HepG2 (cell line): Measurements from ENCODE around the gene CD4. TPM values are rescaled to one million over a fixed set of nuclear protein-coding genes. Genes with fewer than 3 reads are reported as not detected.

Experiments
- BORCS8-MEF2B ChIP-seq: sonication (generic); formaldehyde crosslinking; IDR thresholded peaks from 2 replicates; pipeline ENCODE4 v1.8.0; 2022; ENCODE audit warnings: mild to moderate bottlenecking, missing genetic modification reagents
- E2F2 ChIP-seq: sonication (generic); formaldehyde crosslinking; IDR thresholded peaks from 2 replicates; pipeline ENCODE4 v1.4.0; 2020; ENCODE audit warnings: missing genetic modification reagents, borderline replicate concordance
- HNF4A ChIP-seq: sonication (generic); formaldehyde crosslinking; IDR thresholded peaks from 2 replicates; pipeline ENCODE4 v1.4.0; 2020; ENCODE audit warnings: missing genetic modification reagents
- HNRNPK ChIP-seq: fragments of 200-400 bp; formaldehyde crosslinking; IDR thresholded peaks from 2 replicates; pipeline ENCODE4 v1.6.1; 2018; ENCODE audit warnings: low read length, low read depth, moderate library complexity, mild to moderate bottlenecking; ENCODE audit not compliant: poor library complexity, severe bottlenecking
- KLF15 ChIP-seq: sonication (generic); formaldehyde crosslinking; IDR thresholded peaks from 2 replicates; pipeline ENCODE4 v1.8.1; 2023; ENCODE audit warnings: borderline replicate concordance, mild to moderate bottlenecking, inconsistent platforms, missing genetic modification reagents, mixed read lengths
- NR3C1 ChIP-seq: sonication (generic); formaldehyde crosslinking; IDR thresholded peaks from 2 replicates; pipeline ENCODE4 v1.4.0; 2020; ENCODE audit warnings: missing genetic modification reagents
- REST ChIP-seq, 2 experiments: IDR thresholded peaks; 2 replicates each; pipeline ENCODE4 v1.6.1; 2011 to 2012; ENCODE audit warnings: low read length in 2 of 2, borderline replicate concordance in 1 of 2, low read depth in 1 of 2, mild to moderate bottlenecking in 1 of 2, moderate library complexity in 1 of 2
- SMAD1 ChIP-seq: sonication (generic); formaldehyde crosslinking; IDR thresholded peaks from 2 replicates; pipeline ENCODE4 v1.4.0; 2020; ENCODE audit warnings: missing genetic modification reagents, low read depth, mild to moderate bottlenecking, borderline replicate concordance
- SMARCE1 ChIP-seq: fragments of 450-650 bp; IDR thresholded peaks from 2 replicates; pipeline ENCODE4 v1.6.1; 2017; ENCODE audit warnings: borderline replicate concordance
- SP4 ChIP-seq: sonication (generic); formaldehyde crosslinking; IDR thresholded peaks from 2 replicates; pipeline ENCODE4 v1.8.1; 2023; ENCODE audit warnings: mild to moderate bottlenecking, missing genetic modification reagents
- STAG1 ChIP-seq: sonication (generic); formaldehyde crosslinking; IDR thresholded peaks from 2 replicates; pipeline ENCODE4 v1.4.0; 2020; ENCODE audit warnings: missing genetic modification reagents
- THAP11 ChIP-seq: IDR thresholded peaks from 2 replicates; pipeline ENCODE4 v1.6.1; 2016; ENCODE audit warnings: missing biosample characterization, missing genetic modification reagents
- TMF1 ChIP-seq: sonication (generic); formaldehyde crosslinking; IDR thresholded peaks from 2 replicates; pipeline ENCODE4 v1.8.1; 2022; ENCODE audit warnings: low read depth, missing genetic modification reagents
- ZBTB4 ChIP-seq: sonication (generic); formaldehyde crosslinking; IDR thresholded peaks from 2 replicates; pipeline ENCODE4 v1.4.0; 2020; ENCODE audit warnings: missing genetic modification reagents, mild to moderate bottlenecking, borderline replicate concordance
- ZNF570 ChIP-seq: sonication (generic); formaldehyde crosslinking; IDR thresholded peaks from 2 replicates; pipeline ENCODE4 v1.4.0; 2020; ENCODE audit warnings: mild to moderate bottlenecking, missing genetic modification reagents, borderline replicate concordance
- ZNF577 ChIP-seq: sonication (generic); formaldehyde crosslinking; IDR thresholded peaks from 2 replicates; pipeline ENCODE4 v1.4.0; 2020; ENCODE audit warnings: mild to moderate bottlenecking, low read depth, missing genetic modification reagents, borderline replicate concordance
- ZNF709 ChIP-seq: sonication (generic); formaldehyde crosslinking; IDR thresholded peaks from 2 replicates; pipeline ENCODE4 v1.5.0; 2020; ENCODE audit warnings: mild to moderate bottlenecking, missing genetic modification reagents
- ZNF792 ChIP-seq: IDR thresholded peaks from 2 replicates; pipeline ENCODE4 v1.6.1; 2016
- ZSCAN5A ChIP-seq: sonication (generic); formaldehyde crosslinking; IDR thresholded peaks from 2 replicates; pipeline ENCODE4 v1.8.0; 2022; ENCODE audit warnings: mild to moderate bottlenecking, missing genetic modification reagents, borderline replicate concordance
- polyA plus RNA-seq, 8 experiments: library from polyadenylated mRNA; depleted of rRNA in 3 of 8; stranded (reverse) in 7 of 8; unstranded in 1 of 8; fragments of >200 nt; fragmentation: Illumina TruSeq in 4 of 8; extraction: Trizol in 4 of 8; gene quantifications; 2 replicates each; pipeline versions ENCODE4 v1.2.1 to v1.2.3, GENCODE V29; 2011 to 2016; ENCODE audit warnings: low read depth in 4 of 8, missing spikeins in 1 of 8, mixed read lengths in 1 of 8; ENCODE audit not compliant: insufficient read depth in 1 of 8
- total RNA-seq, 5 experiments: library from RNA; depleted of rRNA; stranded (reverse); fragments of >200 nt; fragmentation: Illumina TruSeq; extraction: Trizol; gene quantifications; 2 replicates each; pipeline ENCODE4 v1.2.3, GENCODE V29; 2016; ENCODE audit warnings: low read depth in 1 of 5

The CD4 gene
- total and polyA plus RNA-seq, 2 of the 13 experiments (the other 11 are each of a cell fraction or from before 2014, with no cell fraction given), result 0.07 to 0.95 TPM

- TF ChIP-seq E2F2 (CRISPR knock-in tag), result no peak
- TF ChIP-seq ZSCAN5A (CRISPR knock-in tag), result no peak
- TF ChIP-seq ZBTB4 (CRISPR knock-in tag), result no peak
- no peak for TF ChIP-seq ZNF577 (CRISPR knock-in tag)
- no peak for TF ChIP-seq SMAD1 (CRISPR knock-in tag)
- no peak for TF ChIP-seq NR3C1 (CRISPR knock-in tag)
- no peak for TF ChIP-seq THAP11 (CRISPR knock-in tag)
- no peak for TF ChIP-seq ZNF792 (CRISPR knock-in tag)
- peak; percentile 9; the same call in 1 of the 2 replicates for TF ChIP-seq TMF1 (CRISPR knock-in tag)
- TF ChIP-seq KLF15 (CRISPR knock-in tag), result no peak
- TF ChIP-seq HNF4A (CRISPR knock-in tag), result no peak
- no peak for TF ChIP-seq ZNF570 (CRISPR knock-in tag)
- TF ChIP-seq SMARCE1, result no peak
- TF ChIP-seq ZNF709, result no peak
- TF ChIP-seq REST (IDR thresholded peaks at IDR 0.05; ENCODE audit: borderline replicate concordance in 1 of 2, low read depth in 1 of 2, low read length in 2 of 2), result peak in 1 of 2 experiments; percentile 32; a peak in 1 of 4 replicates
- TF ChIP-seq STAG1, result no peak
- TF ChIP-seq HNRNPK, result peak; percentile 86
- TF ChIP-seq SP4 (CRISPR knock-in tag), result peak; percentile 59; the same call in 1 of the 2 replicates
- TF ChIP-seq BORCS8-MEF2B (CRISPR knock-in tag), result peak; percentile 22; the same call in 1 of the 2 replicates
Measured at GRCh38 chr12:6765634-6766581, 23.4 kb upstream of the CD4 start, which contains the start of gene PTMS (continued).
